HTERT RPE-1 (cell line): ENCODE measurements around the gene EPYC.

Experiments used
- in situ Hi-C: fragments of 300-500 bp; cut with MboI; formaldehyde crosslinking; loops from 4 replicates; pipeline ENCODE4 v1.14.3; 2020; ENCODE audit warnings: low sequenced_read_pairs

EPYC gene, protein sequence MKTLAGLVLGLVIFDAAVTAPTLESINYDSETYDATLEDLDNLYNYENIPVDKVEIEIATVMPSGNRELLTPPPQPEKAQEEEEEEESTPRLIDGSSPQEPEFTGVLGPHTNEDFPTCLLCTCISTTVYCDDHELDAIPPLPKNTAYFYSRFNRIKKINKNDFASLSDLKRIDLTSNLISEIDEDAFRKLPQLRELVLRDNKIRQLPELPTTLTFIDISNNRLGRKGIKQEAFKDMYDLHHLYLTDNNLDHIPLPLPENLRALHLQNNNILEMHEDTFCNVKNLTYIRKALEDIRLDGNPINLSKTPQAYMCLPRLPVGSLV

GRCh38 chr12:91004872-91005271 lies at the start of gene EPYC:
TSS of gene EPYC (minus strand) at chr12:91004972. CDS start at chr12:91002565, 2,407 bp downstream.
- in situ Hi-C loops = no loop called here

DNA sequence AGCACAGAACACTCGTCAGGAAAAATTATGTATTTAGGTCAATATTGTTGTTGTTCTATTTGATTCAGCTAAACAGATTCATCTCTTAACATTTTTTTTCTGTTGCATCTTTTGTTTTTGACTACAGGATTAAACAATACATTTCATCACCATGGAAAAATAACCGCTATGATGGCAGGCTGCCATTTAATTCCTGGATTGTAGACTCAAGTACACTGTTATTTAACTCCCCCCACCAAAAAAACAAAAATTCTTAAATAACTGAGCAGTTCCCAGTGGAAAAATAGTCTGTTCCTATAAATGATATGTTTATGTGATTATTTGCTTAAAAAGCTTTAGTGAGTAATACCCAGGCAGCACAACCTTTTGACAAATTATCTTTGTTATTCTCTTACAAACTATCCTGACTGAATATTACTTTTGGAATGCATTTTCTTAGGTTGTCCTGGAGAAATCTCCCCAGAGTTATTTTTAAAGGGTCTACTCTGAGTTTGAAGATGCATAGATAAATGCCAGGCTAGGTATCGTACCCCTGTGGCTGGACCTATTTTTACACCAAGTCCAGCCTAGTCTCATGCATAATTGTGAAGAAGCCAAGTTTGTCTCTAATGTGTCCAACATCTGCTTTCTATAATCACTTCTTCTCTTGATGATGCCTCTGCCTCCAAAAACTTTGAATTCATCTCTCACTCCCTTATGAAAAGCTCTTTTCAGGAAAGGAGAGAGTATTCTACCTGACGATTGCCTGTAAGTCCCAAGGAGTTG lies 49.4 kb upstream of the EPYC start:
- in situ Hi-C loops = no loop called here

- in situ Hi-C loops = no loop called here
Measured at GRCh38 chr12:91052026-91052425, 47.3 kb upstream of the EPYC start.

GRCh38 chr12:91044586-91044985 lies 39.8 kb upstream of the EPYC start:
- in situ Hi-C loops = no loop called here

DNA sequence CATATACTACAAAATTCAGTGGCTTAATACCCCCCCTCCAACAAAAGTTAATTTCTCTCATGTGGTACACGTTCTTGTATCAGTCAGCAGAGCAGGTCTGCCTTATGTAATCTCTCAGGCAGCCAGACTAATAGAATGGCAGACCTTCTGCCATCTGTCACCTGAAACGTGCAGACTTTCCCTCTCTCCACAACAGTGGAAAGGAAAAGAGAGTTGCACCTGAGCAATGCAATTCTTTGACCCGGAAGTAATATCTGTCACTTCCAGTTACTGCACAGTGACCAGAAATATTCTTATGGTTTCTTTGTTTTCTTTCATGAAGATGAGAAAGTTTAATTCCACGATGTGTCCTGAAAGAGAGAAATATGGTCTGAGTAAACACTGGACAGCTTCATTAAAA lies 38.6 kb upstream of the EPYC start:
- in situ Hi-C loops = no loop called here

DNA sequence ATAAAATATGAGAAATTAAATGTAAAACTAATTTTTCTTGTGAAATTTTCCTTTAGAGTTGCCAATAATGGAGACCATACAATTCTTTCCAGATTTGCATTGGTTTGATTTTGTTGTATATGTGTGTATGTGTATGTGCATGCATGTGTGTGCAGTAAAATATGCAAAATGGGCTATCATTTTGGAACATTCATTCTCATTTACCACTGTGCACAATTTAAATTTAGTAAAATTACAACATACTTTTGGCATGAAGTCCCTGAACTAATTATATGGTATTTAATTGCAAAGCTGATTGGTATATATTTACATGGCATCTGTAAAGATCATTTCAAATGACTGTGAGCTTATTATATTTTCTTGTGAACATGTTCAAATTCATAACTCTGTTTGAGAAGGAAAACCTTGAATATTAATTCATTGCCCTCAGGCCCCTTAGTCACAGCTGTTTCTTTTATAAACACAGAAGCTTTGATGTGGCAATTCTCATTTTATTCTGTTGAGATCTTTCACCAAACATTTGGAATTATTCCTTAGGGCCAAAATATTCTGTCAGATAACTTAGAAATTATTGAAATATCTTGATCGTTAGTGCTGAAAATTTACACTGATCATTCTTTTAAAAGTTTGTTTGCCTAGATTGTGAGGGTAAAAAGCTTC lies 35.5 kb upstream of the EPYC start:
- in situ Hi-C loops = no loop called here

GRCh38 chr12:91037276-91037675 lies 32.5 kb upstream of the EPYC start:
- in situ Hi-C loops = no loop called here

DNA sequence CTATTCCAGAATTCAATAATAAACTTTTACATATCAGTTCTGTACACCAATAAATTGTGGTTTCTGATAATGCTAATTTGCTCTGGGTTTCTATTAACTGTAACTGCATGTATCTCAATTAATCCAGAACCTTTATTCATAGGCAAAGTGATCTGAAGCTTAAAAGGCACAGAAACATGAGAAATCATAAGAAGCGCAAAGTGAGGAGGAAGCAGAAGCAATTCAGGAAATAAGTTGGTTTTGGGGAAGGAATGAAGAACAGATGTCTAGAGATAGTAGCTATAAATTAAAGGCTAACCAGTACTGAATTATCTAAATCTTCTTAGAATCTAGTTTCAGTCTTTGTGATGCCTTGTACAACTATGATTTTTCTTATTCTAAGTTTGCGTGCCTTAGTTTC lies 28.5 kb upstream of the EPYC start:
- in situ Hi-C loops = no loop called here

DNA sequence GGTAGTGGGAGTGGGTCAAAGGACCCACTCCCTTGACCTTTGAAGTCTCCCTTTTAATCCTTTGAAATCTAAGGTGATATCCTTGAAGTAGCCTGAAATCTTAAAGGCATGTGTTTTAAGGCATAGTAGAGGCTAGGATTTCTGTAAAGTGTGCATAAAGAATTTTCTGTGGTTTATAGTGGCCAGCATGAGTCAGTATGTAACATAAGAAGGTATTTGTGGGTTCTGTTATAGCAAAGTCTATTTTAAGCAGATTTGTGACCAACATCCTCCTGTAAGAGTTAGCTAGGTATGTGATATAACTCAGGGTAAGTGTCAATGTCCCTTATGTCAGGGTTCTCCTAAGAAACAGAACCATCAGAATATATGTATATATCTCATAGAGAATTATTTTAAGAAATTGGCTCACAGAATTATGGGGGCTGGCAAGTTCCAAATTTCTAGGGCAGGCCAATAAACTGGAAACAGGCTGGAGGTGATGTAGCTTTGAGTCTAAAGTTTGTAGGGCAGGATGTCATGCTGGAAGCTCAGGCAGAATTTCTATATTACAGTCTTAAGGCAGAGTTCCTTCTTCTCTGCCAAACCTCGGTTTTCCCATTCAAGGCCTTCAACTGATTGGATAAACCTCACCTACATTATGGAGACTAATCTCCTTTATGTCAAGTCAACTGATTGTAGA lies 18.7 kb upstream of the EPYC start:
- in situ Hi-C loops = no loop called here

DNA sequence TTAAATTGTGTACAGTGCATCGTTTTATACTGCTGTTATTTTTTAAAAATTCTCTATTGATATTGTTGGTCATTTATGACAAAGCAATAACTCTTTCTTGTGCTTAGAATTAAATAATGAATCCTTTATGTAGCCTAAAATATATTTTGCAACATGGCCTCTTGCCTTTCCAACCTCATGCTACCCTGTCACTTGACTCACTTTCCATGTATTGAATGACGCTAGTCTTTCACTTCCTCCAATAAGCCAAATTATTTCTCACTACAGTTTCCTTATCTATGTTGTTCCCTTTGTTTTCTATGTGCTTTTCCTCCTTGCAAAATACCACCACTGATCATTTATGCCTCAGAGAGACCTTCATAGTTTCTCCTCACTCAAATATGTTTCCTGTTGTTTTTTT lies 16.3 kb upstream of the EPYC start:
- in situ Hi-C loops = no loop called here

DNA sequence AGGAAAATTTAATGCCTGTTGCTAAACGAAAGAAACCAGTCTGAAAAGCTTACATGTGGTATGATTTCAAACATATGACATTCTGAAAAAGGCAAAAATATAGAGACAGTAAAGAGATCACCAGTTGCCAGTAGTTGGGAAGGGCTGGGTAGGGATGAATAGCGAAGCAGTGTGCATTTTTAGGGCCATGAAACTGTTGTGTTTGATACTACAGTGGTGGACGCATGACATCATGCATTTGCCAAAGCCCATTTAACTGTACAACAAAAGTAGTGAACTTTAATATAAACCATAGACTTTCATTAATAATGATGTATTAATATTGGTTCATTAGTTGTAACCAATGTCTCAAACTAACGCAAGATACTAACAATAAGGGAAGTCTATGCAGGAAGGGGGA lies 14.7 kb upstream of the EPYC start:
- in situ Hi-C loops = no loop called here

- in situ Hi-C loops = no loop called here
Measured at GRCh38 chr12:91017511-91018263, 12.9 kb upstream of the EPYC start.

- in situ Hi-C loops = no loop called here
Measured at GRCh38 chr12:91017043-91017442, 12.3 kb upstream of the EPYC start.

DNA sequence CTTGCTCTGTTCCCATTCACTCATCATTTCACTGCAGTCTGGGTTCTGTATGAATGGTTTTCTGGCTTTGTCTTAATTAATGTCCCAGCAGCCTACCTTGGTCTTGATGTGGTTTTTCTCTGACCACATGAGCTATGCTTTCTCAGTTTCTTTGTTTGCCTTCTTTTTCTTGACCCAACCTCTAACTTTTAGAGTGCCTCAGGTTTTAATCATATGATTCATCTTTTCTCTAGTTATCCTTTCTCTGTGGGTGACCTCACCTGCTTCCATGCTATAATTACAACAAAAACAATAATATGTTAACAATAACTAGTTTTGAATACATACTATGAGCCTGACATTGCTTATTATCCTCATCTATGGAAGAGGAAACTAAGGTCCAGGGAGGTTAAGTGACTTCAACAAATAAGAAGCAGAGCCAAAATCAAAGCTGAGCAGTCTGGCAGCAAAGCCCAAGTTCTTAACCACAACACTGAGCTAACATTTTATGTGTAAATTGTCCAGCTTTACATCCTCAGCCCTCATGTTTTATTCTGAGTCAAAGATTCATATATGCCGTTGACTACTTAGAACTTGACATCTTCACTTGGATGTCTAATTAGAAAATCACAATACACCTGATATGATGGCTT lies 4.7 kb upstream of the EPYC start:
- in situ Hi-C loops = no loop called here

DNA sequence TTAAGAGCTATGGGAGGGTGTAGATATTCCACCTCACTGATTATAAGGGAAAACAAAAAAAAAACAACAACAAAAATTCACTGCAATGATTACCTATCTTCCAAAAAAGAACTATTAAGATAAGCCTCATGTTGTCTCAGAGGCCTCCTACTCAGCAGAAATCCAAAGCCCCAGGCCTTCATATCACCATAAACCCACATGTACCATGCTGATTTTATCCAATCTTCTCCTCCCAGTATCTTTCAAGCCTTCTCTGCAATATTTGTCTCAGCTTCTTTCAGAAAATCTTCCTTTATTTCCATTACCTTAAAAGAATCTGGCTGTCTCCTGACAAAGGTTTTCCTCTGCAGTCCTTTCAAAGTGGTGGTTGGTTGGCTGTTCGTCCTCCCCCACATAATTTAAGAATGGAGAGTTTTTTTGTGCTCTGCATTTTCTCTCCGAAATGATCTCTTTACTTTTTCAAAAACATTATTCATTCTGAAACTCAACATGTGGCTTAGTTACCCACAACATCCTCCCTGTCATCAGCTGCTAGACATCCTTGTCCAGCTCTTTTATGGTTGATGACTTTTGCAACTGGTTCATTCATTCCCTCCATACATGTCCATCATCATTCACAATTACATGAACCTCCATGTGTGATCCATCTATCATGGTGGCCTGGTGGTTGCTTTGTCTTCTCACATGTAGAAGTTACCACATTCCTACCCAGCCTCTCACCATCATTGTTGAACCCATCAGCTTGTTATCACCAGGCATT lies 2.9 kb upstream of the EPYC start:
- in situ Hi-C loops = no loop called here

GRCh38 chr12:91003737-91004136 lies 1.0 kb downstream of the EPYC start:
- in situ Hi-C loops = no loop called here

- in situ Hi-C loops = no loop called here
Measured at GRCh38 chr12:91001306-91001705, 3.5 kb downstream of the EPYC start.

DNA sequence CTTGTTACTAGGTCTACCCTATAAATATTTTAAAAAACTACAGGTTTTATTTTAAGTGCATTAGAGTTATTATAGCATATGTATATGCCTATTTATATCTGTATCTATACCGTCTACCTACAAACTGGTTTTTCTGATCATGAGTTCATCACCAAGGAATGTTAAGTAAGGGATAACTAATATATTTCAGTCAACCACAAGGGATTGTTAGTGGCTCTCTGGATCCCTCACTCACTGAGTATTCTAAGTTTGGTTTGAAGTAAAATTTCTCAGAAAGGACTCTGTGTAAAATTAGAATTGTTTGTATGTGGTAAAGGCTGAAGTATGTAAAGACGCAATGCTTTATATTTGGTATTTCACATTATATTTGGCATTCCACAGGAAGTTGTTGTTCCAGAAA lies 4.8 kb downstream of the EPYC start:
- in situ Hi-C loops = no loop called here

- in situ Hi-C loops = no loop called here
Measured at GRCh38 chr12:90999527-90999926, 5.2 kb downstream of the EPYC start.
